ENCODE measurements around the gene NXPE2. TPM values are rescaled to one million over a fixed set of nuclear protein-coding genes. Genes with fewer than 3 reads are reported as not detected.
"Not testable (repeated sequence)": the region's sequence is repeated elsewhere in the genome, so short reads cannot be mapped to it uniquely, and the experiment has no call there.

The NXPE2 gene
- total RNA-seq: 1 to 10 TPM in 1 of 3 donors, under 1 TPM in 1, not detected in 1; 0.80 to 1.8 TPM

DNA sequence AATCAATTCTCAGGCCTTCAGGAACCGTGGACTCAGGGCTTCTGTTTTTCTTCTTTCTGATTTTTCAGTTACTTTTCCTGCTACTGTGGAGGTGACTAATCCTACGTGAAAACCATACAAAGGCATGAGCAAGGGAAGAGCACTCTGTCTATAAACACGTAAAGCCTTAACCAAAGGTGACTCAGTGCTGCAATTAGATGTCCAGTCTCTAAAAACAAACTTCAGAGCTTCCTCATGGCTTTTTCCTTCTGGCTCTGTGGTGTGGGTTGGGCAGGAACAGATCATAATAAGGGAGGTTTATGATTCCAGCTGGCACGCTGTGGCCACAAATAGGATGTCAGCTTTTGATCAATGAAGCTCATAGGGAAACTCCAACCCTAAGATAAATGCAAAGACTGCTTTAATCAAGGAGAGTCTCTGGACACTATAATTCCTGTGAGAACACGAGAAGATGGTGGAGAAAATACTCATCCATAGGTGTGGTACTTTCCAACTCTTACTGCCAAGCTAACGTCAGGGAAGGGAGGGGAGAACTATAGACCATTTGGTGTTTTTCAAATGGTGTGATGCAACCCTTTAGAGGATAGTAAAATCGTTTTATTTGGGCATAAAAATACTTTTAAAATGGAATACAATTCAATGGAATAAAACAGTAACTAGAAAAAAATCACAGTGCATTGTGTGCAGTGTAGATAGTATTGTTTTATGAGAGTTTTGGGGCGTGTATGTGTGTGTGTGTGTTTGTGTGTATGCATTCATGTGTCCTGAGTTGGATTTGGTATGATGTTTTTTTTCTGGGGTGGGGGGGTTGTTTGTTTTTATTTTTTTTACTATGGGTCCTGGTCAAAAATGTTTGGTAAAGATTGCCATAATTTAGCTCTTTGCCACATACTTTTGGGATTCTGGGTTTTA, at the start of gene NXPE2:
Gene NXPE2 (plus strand): TSS at position 403 of the 912 bp plus-strand sequence. CDS start 49 bp downstream, at position 452.
- intact Hi-C loops (cut with DNase I; ENCODE audit: low total_unique reads): no loop called here
- H3K9me3 ChIP-seq: no peaks in the 10 kb centered on the region
- peak within 1 kb of the TSS; percentile 3 to 68 for H3K27ac ChIP-seq
- no peaks in the 10 kb centered on the region for H3K36me3 ChIP-seq
- DNase-seq (ENCODE audit: low spot score in 2 of 2): no peak
- no peaks in the 10 kb centered on the region for H3K4me1 ChIP-seq
- TF ChIP-seq POLR2A (IDR thresholded peaks at IDR 0.05): no peak
- TF ChIP-seq POLR2AphosphoS5 (IDR thresholded peaks at IDR 0.05): no peak
- TF ChIP-seq, protein P1, sequence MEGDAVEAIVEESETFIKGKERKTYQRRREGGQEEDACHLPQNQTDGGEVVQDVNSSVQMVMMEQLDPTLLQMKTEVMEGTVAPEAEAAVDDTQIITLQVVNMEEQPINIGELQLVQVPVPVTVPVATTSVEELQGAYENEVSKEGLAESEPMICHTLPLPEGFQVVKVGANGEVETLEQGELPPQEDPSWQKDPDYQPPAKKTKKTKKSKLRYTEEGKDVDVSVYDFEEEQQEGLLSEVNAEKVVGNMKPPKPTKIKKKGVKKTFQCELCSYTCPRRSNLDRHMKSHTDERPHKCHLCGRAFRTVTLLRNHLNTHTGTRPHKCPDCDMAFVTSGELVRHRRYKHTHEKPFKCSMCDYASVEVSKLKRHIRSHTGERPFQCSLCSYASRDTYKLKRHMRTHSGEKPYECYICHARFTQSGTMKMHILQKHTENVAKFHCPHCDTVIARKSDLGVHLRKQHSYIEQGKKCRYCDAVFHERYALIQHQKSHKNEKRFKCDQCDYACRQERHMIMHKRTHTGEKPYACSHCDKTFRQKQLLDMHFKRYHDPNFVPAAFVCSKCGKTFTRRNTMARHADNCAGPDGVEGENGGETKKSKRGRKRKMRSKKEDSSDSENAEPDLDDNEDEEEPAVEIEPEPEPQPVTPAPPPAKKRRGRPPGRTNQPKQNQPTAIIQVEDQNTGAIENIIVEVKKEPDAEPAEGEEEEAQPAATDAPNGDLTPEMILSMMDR (IDR thresholded peaks at IDR 0.05): no peak
- H3K4me3 ChIP-seq: no peak within 1 kb of the TSS
- no peaks in the 10 kb centered on the region for H3K27me3 ChIP-seq

GRCh38 chr11:114631445-114631965, 46.8 kb upstream of the NXPE2 start:
- H3K4me1 ChIP-seq; DNase-seq (ENCODE audit: low spot score in 2 of 2); intact Hi-C loops (cut with DNase I; ENCODE audit: low total_unique reads); H3K27me3 ChIP-seq; H3K9me3 ChIP-seq; H3K27ac ChIP-seq; H3K4me3 ChIP-seq; H3K36me3 ChIP-seq: not testable (repeated sequence)

DNA sequence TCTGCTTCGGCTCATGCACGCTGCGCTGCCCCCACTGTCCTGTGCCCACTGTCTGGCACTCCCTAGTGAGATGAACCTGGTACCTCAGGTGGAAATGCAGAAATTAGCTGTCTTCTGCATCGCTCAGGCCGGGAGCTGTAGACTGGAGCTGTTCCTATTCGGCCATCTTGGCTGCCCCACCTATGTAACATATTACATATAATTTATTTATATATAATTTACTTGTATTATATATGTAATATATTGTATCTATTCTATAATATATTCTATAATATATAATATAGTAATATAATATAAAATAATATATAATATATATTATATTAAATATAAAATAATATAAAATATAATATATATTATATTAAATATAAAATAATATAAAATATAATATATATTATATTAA, 38.9 kb upstream of the NXPE2 start:
- H3K27ac ChIP-seq; H3K36me3 ChIP-seq; H3K4me1 ChIP-seq; H3K27me3 ChIP-seq; DNase-seq (ENCODE audit: low spot score in 2 of 2); intact Hi-C loops (cut with DNase I; ENCODE audit: low total_unique reads); H3K4me3 ChIP-seq; H3K9me3 ChIP-seq: not testable (repeated sequence)

- no peaks in the 10 kb centered on the region for H3K36me3 ChIP-seq
- no peaks in the 10 kb centered on the region for H3K9me3 ChIP-seq
- H3K27ac ChIP-seq: no peak overlapping the region
- H3K4me1 ChIP-seq: no peaks in the 10 kb centered on the region
- TF ChIP-seq POLR2AphosphoS5 (IDR thresholded peaks at IDR 0.05) (no peak), POLR2A (IDR thresholded peaks at IDR 0.05) (no peak)
- TF ChIP-seq, protein P1 (IDR thresholded peaks at IDR 0.05): no peak
- intact Hi-C loops (cut with DNase I; ENCODE audit: low total_unique reads): no loop called here
- DNase-seq (ENCODE audit: low spot score in 2 of 2): no peak
- no peak overlapping the region for H3K4me3 ChIP-seq
- no peaks in the 10 kb centered on the region for H3K27me3 ChIP-seq
These were observed 27.7 kb upstream of the NXPE2 start for GRCh38 chr11:114650661-114651060.

DNA sequence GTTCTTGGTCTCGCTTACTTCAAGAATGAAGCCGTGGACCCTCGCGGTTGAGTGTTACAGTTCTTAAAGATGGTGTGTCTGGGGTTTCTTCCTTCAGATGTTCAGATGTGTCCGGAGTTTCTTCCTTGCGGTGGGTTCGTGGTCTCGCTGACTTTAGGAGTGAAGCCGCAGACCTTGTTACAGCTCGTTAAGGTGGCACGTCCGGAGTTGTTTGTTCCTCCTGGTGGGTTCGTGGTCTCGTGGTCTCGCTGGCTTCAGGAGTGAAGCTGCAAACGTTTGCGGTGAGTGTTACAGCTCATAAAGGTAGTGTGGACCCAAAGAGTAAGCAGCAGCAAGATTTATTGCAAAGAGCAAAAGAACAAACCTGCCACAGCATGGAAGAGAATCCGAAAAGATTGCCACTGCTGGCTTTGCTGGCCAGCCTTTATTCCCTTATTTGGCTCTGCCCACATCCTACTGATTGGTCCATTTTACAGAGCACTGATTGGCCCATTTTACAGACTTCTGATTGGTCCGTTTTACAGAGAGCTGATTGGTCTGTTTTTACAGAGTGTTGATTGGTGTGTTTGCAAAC, 27.1 kb upstream of the NXPE2 start:
- H3K27me3 ChIP-seq: no peaks in the 10 kb centered on the region
- H3K27ac ChIP-seq: no peak overlapping the region
- H3K4me1 ChIP-seq: no peaks in the 10 kb centered on the region
- no peaks in the 10 kb centered on the region for H3K36me3 ChIP-seq
- DNase-seq (ENCODE audit: low spot score in 2 of 2): no peak
- no peak overlapping the region for H3K4me3 ChIP-seq
- TF ChIP-seq POLR2A (IDR thresholded peaks at IDR 0.05) (no peak), POLR2AphosphoS5 (IDR thresholded peaks at IDR 0.05) (no peak)
- TF ChIP-seq, protein P1 (IDR thresholded peaks at IDR 0.05): no peak
- intact Hi-C loops (cut with DNase I; ENCODE audit: low total_unique reads): no loop called here
- no peaks in the 10 kb centered on the region for H3K9me3 ChIP-seq

- H3K4me3 ChIP-seq: no peak overlapping the region
- TF ChIP-seq POLR2AphosphoS5 (IDR thresholded peaks at IDR 0.05) (no peak), POLR2A (IDR thresholded peaks at IDR 0.05) (no peak)
- TF ChIP-seq, protein P1 (IDR thresholded peaks at IDR 0.05): no peak
- intact Hi-C loops (cut with DNase I; ENCODE audit: low total_unique reads): no loop called here
- no peaks in the 10 kb centered on the region for H3K36me3 ChIP-seq
- H3K9me3 ChIP-seq: no peaks in the 10 kb centered on the region
- H3K27me3 ChIP-seq: no peaks in the 10 kb centered on the region
- no peaks in the 10 kb centered on the region for H3K4me1 ChIP-seq
- no peak overlapping the region for H3K27ac ChIP-seq
- no peak for DNase-seq (ENCODE audit: low spot score in 2 of 2)
These were observed 25.2 kb upstream of the NXPE2 start for GRCh38 chr11:114653148-114653547.

Data from breast epithelium (tissue), 4 donors.